NCI-H1105 treated with DMSO at 0.1 percent for 48 hours (cell line): ENCODE results near the gene CFL1.
A peak's percentile ranks its signal among the peaks of the same experiment; 100 is the strongest.
"Not testable (repeated sequence)": the region's sequence is repeated elsewhere in the genome, so short reads cannot be mapped to it uniquely, and the experiment has no call there.

Experiments
- DNase-seq: peaks from one replicate; lab custom pipeline; 2025; lab: John Stamatoyannopoulos, UW

The CFL1 gene

DNA sequence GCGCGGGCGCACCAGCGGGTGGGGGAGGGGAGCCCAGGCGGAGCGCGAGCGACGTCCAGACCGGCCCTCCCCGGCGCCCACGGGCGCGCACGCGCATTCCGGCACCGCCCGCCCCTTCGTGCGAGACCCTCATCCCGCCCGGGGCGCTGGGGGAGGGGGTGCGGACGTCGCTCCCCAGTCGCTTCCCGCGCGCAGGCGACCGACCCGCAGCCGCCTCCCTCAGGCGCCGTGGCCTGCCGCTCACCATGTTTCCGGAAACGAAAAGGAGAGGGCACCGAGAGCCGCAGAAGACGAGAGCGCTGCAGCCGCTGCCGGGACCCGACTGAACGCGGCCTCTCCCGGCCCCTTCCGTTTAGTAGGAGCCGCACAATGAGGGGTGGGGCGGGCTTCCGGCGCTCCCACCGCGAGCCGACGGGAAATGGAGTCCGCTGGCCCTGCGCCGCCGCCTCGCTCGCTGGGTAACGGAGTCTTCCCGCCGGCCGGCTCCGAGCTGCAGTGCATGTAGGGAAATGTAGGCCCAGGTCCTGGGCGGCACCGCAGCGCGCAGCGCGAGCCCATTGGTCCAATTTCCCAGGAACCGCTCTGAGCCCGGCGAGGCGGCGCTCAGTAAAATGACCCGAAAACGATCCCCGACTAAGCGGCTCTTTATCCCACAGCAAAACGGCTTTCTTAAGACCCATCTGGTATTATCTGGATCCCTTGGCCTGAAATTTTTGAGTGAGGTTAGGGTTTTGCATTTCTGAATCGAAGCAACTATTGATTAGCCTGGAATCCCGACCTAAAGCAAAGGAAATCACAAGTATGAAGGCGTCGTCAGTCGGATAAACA, at the start of gene CFL1:
Gene CFL1 (minus strand): TSS at position 328 of the 828 bp plus-strand sequence. CDS start 81 bp downstream, at position 247.
- DNase-seq: peak; percentile 98

- no peak for DNase-seq
Observed at GRCh38 chr11:65906602-65907001, 48.6 kb upstream of the CFL1 start.

- DNase-seq: no peak
Observed at GRCh38 chr11:65903715-65904114, 45.7 kb upstream of the CFL1 start.

DNA sequence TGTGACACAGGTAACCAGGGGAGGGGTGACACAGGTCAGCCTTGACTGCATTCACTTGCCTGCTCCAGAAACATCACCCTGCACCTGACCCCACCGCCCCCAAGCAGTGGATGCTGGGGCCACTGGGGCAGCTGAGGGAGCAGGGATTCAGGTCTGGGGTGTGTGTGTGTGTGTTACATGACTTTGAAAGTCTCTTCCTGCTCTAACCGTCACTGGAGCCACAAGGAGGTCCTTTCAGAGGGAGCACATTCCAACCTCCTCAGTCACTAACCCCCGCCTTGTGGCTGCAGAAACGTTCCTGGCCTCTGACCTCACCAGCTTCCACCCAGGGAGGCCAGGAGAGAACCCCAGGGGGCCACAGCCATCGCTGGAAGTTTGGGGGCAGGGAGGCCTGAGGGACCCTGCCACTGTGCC, 45.1 kb upstream of the CFL1 start:
- DNase-seq: no peak

DNA sequence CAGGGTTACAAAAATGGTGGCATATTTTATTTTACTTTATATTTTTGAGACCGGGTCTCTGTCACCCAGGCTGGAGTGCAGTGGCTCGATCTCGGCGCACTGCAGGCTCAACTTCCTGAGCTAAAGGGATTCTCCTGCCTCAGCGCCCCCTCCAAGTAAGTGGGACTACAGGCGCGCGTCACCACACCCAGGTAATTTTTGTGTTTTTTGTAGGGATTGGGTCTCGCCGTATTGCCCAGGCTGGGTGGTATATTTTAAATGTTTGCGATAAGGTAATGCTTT, 42.9 kb upstream of the CFL1 start:
- no peak for DNase-seq

DNA sequence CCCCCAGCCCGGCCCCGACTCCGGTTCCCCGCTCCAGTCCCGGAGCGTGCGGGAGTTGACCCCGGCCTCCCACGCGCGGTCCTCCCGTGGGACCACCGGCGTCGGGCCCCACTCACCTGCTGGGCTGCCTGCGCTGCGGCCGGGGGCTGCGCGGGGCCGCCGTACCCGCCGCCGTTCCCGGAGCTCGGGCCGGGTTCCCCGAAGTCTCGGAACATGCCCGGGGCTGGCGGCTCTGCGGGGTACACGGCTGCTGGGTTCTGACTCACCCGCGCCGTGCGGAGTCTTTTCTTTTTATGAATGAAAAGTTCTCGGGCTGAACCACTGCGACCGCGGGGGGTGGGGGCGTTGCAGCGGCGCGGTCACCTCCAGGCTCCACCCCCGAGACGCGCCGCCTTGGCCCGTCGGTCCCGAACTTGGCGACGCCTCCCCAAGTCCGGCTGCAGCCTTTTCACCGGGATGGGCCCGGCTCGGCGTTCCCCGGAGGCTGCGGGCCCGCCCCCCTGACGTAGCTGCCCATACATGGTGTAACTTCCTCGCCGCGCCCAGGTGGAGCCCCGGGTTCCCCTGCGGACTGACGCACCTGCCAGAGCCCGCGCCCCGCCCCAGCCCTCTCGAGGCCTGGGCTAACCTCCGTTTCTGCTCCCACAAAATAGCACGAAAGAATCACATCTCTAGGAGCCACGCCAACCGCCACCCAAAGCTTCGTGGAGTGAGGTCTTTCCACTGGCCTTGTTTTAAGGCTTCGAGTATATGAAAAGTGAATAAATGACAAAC, 42.3 kb upstream of the CFL1 start, which contains the start of gene FOSL1:
Gene FOSL1 (minus strand): TSS at position 264 of the 774 bp plus-strand sequence. CDS start 49 bp downstream, at position 215.
- DNase-seq: peak; percentile 73

DNA sequence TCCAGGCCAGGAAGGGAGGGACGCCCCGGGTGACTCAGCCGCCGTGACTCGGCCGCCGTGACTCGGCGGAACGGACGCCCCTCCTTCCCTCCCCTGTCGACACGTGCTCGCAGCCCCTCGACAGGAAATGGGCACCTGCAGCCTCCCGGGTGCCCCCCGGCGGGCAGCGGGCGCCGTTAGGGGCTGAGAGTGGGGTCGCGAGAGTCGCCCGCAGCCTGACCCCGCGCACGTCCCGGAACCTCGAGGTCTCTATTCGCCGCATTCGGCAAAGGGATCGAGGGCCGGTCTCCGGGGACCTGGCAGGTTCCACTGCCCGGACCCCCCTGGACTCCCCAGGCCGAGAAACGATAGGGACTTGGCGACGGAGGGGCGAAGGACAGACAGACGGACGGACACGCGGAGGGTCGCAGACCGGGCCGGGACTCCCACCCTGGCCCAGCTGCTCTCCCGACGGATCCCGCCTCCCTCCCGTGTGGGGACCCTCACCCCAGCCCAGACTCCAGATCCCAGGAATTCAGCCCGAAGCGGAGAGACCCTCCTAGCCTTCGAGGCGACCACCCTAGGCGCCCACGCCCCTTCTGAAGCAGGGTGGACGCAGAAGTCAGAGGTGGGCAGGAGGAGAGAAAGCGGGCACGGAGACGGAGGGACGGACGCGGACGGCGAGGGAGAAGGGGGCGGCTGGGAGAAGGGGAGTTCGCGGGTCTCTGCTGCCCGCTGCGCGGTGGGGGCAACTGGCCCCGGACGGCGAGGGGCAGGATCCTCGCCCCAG, 41.6 kb upstream of the CFL1 start:
- no peak for DNase-seq

DNA sequence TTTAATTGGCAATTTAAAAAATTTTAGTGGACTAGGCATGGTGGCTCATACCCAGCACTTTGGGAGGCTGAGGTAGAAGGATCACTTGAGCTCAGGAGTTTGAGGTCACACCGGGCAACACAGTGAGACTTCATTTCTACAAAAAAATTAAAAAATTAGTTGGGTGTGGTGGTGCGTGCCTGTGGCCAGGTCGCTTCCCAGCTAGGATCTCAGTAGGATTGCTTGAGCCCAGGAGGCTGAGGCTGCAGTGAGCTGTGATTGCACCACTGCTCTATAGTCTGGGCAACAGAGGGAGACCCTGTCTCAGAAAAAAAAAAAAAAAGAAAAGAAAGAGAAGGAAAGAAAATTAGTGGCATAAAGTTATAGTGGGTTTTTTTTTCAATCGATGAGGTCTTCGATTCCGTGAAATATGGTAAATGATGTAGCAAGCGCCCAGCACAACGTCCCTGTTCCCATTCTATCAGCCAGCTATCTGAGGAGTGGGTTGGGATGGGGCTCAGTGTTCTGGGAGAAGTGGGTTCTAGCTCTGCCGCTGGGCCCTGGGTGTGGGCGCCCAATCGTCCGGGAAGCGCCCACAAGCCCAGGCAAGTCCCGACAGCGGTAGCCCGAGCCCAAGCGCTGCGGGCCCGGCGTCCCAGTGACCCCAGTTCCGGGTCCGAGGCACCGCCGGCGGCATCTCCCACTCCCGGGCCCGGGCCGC, 40.8 kb upstream of the CFL1 start:
- no peak for DNase-seq

DNA sequence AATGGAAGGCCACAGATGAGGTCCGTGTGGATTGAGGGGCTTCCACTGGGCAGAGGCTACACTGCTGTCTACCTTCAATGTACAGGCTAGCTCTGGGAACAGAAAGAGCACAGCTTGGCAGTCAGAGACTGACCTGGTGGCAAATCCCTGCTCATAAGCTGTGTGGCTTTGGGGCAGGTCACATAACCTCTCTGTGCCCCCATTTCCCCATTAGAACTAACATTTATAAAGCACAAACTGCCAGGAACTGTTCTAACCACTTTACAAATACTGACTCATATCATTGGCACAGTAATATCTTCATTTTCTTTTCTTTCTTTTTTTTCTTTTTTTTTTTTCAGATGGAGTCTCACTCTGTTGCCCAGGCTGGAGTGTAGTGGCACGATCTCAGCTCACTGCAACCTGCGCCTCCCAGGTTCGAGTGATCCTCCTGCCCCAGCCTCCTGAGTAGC, 39.1 kb upstream of the CFL1 start:
- no peak for DNase-seq

GRCh38 chr11:65896034-65896999, 38.3 kb upstream of the CFL1 start:
- DNase-seq: no peak

DNA sequence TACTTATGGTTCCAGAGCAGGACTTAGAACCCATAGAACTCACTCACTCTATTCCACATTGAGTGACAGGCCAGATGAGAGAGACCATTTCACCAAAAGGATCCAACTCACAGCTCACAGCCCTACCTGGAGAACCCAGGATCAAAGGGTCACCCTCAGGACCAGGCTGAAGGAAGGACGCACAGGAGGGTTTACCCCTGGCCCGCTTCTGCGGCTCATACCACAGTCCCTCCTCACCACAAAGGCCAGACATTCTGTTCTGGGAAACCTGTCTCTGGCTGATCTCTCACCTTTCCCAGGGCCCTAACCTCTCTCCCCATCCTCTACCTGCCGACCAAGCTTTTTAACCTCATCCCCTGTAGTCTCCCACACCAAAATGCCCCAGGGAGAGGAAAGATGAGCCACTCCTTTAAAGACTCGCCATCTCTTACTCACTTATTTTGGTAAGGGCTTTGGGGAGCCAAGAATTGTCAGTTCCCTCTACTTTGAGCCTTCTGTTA, 37.6 kb upstream of the CFL1 start:
- DNase-seq: no peak

DNA sequence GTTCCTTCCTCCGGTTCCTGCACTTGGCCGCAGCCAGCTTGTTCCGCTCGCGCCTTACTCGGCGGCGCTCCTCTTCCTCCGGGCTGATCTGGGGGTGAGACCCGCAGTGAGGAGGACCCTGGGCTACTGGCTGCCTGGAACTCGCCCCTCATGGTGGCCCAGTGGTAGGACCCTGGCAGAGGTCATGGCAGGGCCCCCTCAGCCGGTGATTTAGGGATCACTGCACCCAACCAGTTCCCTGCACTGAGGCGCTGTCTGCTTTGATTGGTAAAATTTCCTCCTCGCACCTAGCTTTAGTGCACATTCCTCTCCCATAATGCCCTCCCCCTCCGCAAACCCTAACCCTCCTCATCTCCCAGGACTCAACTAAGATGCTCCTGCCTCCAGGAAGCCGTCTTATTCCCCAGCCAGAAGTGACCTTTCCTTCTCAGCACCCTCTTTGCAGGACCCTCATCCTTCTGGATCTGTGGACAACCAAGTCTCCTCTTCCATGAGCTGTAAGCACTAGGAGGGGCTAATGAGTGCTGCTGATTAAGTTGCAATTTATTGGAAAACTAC, 36.1 kb upstream of the CFL1 start:
- DNase-seq: no peak

DNA sequence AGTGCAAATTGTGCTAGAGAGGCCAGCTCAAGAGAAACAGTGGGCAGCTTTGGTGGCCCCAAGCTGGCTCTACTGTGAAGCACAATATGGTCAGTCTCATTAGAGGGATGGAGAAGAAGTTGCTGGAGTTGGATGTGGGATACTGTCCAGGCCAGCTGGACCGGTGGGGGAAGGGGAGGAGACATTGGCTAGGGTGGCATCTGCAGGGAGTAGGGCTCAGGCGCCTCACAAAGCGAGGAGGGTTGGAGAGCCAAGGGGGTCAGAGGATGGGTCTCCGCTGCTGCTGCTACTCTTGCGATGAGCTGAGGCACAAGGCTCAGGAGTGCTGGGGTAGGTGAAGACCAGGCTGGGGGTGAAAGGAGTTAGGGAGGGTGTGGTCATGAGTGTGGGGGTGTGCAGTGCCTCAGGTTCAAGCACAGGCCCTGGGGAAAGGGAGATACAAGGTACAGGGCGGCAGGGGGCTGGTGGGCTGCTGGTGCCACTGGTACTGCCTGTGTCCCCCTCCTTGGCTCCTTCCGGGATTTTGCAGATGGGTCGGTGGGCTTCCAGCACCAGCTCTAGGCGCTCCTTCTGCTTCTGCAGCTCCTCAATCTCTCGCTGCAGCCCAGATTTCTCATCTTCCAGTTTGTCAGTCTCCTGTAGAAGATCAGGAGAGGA, 34.8 kb upstream of the CFL1 start:
- DNase-seq: no peak

DNA sequence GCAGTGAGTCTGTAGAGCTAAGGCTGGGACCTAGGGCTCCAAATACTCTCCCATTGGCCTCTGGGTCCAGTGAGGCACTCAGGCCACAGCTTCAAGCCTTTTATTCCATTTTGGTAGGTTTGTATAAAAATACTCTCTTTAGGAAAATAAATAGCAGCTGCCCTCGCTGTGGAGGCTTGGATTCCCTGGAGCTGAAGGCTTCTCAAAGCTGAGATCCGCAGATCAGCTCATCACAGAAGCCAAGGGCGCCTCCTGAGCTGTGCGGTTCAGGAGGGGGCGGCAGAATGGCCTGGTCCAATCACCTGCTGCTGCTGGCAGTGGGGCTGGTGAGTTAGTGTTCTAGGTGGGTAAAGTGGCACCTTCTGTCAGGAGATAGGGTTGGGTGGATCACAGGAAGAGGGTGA, 34.2 kb upstream of the CFL1 start:
- not testable (repeated sequence) for DNase-seq

DNA sequence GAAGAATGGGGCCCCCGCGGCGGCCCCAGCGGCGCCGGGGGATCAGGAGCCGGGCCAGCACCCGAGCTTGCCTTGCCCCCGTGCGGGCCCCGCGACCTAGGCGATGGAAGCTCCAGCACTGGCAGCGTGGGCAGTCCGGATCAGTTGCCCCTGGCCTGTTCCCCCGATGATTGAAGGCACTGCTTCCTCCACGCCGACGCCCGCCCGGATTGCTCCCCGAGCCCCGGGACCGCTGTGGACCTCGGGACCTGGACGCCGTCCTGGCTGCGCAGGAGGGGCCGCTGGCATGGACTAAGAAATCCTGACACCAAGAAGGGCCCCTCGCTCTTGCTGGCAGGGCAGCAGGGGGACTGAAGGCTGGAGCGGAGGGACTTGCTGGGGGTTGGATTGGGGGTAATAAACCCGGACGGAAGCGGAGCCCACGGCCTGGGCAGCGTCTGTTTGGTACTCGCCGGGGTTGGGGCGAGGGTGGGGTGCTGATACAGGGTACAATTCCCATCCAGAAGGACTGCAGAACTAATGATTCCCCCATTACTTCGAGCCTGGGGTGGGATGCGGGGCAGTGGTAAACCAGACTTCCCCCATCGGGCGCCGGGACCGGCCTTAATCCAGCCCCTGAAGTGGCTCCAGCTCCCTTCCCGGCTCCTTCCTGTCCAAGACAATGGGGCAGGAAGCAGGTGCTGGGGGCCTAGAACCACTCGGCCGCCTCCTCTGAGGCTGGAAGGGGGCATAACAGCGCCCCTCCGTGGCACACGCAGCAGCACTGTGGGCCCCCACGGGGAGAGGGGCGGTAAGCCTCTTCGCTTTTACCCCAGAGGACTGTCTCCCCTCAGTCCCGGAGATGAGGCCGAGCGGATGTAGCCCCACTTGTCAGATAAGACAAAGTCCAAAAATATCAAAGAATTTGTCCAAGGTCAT, 33.5 kb upstream of the CFL1 start:
- DNase-seq: no peak

GRCh38 chr11:65890324-65891218, 32.6 kb upstream of the CFL1 start, which contains the start of gene CCDC85B:
CCDC85B (plus strand) TSS chr11:65890673; CDS start chr11:65890784, 111 bp downstream.
- DNase-seq: peak; percentile 91

DNA sequence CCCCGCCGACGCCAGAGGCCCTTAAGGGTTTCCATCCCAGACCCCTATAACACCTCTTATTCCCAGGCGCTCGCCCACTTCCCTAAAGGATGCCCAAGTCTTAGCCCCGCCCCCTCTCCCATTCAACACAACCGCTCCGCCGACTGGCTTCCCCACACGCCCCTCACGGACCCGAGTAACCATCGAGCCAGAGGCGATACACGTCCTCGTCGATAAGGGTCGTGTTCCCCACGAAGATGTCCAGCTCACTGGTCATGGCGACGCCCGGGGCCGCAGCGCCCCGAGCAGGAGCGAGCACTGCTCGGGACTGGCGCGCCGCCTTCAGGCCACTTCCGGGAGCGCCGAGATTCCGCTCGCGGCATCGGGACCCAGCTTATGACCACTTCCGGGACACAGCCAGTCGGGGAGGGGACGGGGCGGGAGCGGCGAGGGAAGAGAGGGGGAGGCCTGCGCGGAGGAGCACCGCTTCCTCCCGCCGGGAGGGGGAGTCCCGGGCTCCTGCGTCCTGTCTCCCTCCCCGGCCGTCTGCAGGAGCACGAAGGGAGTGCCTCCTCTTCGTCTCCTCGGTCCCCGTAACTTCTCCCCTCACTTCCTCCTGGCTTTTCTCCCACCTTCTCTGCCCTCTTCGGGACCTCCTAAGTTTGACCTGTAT, 30.3 kb upstream of the CFL1 start, which contains the start of gene FIBP:
Gene FIBP (minus strand): TSS at position 309 of the 652 bp plus-strand sequence. CDS start 53 bp downstream, at position 256.
- DNase-seq: peak; percentile 94
